ENCODE measurements around the gene SMIM24.
"Not testable (repeated sequence)": the region's sequence is repeated elsewhere in the genome, so short reads cannot be mapped to it uniquely, and the experiment has no call there.

The SMIM24 gene

GRCh38 chr19:3514930-3515329 is 34.6 kb upstream of the SMIM24 start:
- no peak for DNase-seq (ENCODE audit: low spot score)

GRCh38 chr19:3513229-3514140 is 33.2 kb upstream of the SMIM24 start:
- DNase-seq (ENCODE audit: low spot score) = no peak

GRCh38 chr19:3512562-3513228 is 32.4 kb upstream of the SMIM24 start:
- no peak for DNase-seq (ENCODE audit: low spot score)

GRCh38 chr19:3511506-3512251 is 31.4 kb upstream of the SMIM24 start:
- DNase-seq (ENCODE audit: low spot score) = no peak

GRCh38 chr19:3510727-3511126 is 30.4 kb upstream of the SMIM24 start:
- DNase-seq (ENCODE audit: low spot score) = no peak

GRCh38 chr19:3509566-3509989 is 29.3 kb upstream of the SMIM24 start:
- DNase-seq (ENCODE audit: low spot score) = peak; percentile 71

- DNase-seq (ENCODE audit: low spot score) = no peak
These were observed 28.6 kb upstream of the SMIM24 start for GRCh38 chr19:3508771-3509535.

GRCh38 chr19:3508121-3508661 is 27.9 kb upstream of the SMIM24 start:
- DNase-seq (ENCODE audit: low spot score) = not testable (repeated sequence)

- DNase-seq (ENCODE audit: low spot score) = no peak
These were observed 27.2 kb upstream of the SMIM24 start for GRCh38 chr19:3507371-3508120.

- DNase-seq (ENCODE audit: low spot score) = peak; percentile 55
These were observed 26.3 kb upstream of the SMIM24 start for GRCh38 chr19:3506384-3507340.

GRCh38 chr19:3505598-3506383 is 25.5 kb upstream of the SMIM24 start, which contains the start of gene FZR1:
FZR1 (plus strand) TSS chr19:3506311; CDS start chr19:3522990, 16,679 bp downstream.
- DNase-seq (ENCODE audit: low spot score) = peak; percentile 100

GRCh38 chr19:3504735-3505134 is 24.4 kb upstream of the SMIM24 start:
- no peak for DNase-seq (ENCODE audit: low spot score)

GRCh38 chr19:3503036-3503572 is 22.8 kb upstream of the SMIM24 start:
- no peak for DNase-seq (ENCODE audit: low spot score)

GRCh38 chr19:3501780-3502179 is 21.5 kb upstream of the SMIM24 start:
- no peak for DNase-seq (ENCODE audit: low spot score)

GRCh38 chr19:3500429-3501101 is 20.2 kb upstream of the SMIM24 start, which contains the start of gene DOHH:
DOHH (minus strand) TSS chr19:3500674; CDS start chr19:3496814, 3,860 bp downstream.
- DNase-seq (ENCODE audit: low spot score) = peak; percentile 99

GRCh38 chr19:3499738-3500428 is 19.6 kb upstream of the SMIM24 start:
- no peak for DNase-seq (ENCODE audit: low spot score)

Measured in AG08396 (cell line).